ENCODE data around the gene TLK2.
"Not testable (repeated sequence)": the region's sequence is repeated elsewhere in the genome, so short reads cannot be mapped to it uniquely, and the experiment has no call there.

TLK2 gene

DNA sequence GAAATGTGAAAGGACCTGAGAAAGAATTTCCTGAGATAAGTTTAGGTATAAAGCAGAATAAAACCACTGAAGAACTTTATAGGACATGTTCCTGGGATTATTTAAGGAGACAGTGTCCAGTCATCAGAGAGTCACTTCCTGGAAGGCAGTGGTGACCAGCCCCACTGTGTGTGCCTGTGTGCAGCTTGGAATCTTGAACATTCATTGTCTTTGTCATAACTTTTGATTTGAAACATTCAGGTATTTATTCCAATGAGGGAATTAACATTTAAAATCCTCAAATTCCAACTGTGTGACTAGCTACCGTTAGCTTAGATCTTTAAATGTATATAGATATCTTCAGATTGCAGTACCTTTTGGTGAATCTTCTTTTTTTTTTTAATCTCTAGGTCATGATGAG, 87.2 kb downstream of the TLK2 start:
- DNase-seq = no peak

DNA sequence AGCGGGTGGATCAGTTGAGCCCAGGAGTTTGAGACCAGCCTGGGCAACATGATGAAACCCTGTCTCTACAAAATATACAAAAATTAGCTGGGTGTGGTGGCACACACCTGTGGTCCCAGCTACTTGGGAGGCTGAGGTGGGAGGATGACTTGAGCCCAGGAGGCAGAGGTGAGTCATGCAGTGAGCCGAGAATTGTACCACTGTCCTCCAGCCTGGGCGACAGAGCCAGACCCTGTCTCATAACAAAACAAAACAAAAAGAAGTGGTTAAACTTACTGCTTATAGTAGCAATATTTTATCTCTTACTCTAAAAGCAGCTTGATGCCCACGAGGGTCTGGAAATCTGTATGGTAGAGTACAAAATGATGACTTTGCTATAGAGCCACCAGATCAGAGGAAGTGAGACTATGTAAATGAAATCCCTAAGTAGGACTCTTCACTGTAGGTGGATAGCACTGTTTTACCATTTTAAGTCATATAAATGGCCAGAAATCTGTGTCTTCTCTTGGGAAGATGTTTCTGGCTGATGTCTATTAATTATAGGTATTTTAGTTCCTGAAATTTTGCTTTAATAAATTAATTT, 88.5 kb downstream of the TLK2 start:
- DNase-seq = no peak

DNA sequence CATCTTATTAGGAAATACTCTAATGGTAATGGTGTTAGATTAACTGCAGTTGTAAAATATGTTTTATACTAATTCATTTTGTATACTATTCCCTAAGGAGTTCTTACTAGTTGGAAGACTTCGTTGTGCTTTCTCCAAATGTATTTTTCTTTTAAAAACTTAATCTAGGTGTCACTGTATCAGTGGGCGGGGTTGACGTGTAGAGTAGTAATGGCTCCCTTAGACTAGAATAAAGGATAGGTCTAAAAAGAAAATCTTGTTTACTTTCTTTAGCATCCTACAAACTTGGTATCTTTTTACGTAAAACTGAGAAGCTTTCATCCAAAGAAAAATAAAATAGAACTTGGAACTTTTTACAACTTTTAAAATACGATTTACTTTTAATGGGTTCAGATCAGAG, 93.9 kb downstream of the TLK2 start:
- no peak for DNase-seq

DNA sequence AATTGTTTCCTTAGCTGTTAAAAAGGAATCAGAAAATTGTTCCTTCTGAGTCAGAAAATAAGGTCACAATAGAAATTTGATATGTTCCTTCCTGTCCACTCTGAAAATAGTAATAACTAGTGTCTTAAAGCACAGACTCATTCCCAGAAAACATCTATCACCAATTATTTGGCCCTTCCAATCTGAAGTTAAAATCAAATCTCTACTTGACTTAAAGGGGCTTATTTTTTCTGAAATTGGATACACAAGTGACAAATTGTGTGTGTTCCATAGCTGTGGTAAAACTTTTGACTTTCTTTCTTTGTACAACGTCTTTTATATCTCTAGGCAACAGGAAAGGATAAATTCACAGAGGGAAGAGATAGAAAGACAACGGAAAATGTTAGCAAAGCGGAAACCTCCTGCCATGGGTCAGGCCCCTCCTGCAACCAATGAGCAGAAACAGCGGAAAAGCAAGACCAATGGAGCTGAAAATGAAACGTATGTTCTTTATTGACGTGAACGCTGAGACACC, 94.3 kb downstream of the TLK2 start:
- DNase-seq = no peak

DNA sequence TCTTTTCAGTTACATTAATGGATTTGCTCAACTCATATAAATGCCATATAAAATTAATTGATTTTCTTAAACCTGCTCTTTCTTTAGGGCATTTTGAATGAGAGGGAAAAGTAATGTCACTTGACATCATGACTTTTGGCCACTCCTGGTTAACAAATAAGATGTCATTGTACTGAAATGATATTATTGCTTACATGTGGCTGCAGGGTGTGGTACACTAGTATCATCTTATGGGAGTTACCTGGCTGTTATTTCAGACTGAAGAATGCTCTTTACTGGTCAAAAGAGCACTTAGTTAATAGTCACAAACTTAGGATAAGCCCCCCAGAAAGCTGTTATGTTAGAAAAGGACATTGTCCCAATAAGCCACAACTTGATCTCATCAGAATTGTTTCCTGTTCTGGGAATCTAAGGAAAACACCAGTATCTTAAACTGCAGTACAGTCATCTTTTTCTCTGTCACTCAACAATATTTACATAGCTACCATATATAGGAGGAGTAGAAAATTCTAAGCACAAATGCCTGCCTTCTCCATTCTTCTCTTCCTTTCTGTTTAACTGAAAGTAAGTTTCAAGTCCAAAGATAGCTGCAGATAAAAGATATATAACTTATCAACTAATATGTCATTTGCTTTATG, 95.0 kb downstream of the TLK2 start:
- DNase-seq = no peak

DNA sequence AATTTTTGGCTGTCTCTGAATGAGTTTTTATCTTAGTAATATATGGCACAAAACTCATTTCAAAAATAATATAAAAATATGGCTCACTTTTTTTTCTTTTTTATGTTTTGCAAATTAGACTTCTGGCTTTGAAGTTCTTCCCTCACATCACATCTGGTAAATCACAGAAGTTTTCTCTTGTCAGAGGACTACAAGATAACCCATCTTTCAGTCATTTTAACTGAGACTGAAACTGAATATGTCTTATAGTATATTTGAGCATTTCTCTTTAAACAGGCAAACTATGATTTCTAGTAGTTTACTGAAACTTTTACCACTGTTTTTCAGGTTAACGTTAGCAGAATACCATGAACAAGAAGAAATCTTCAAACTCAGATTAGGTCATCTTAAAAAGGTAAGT, 97.8 kb downstream of the TLK2 start:
- DNase-seq = no peak

DNA sequence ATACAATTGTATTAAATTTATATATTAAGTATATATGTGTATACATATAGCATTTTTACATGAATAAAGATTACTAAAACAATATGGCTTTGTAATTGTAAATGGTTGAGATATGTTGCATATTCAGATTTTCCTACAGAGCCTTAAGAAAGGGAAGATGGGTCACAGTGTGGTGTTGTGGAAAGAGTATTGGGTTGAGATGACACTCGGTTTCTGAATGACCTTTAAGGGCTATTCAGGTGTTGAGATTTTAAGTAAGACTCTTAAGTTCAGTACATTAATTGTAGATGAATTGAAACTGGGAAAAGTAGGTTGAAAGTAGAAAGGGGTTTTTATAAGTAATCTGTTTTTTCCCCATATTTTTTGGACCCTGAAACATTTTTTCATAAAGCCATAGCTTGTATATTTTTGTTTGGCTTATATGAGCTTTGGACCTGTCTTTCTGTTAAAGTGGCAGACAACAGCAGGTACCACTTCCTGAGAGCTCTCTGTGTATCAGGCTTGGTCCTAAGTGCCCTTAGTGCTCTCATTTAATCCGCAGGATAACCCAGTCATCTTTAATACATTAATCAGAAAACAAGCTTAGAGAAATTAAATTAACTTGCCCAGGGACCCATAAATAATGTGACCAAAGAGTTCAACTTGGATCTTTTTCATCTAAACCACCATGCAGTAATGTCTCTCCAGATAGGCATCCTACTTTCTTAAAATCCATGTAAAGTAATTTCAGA, 100.3 kb downstream of the TLK2 start:
- no peak for DNase-seq

DNA sequence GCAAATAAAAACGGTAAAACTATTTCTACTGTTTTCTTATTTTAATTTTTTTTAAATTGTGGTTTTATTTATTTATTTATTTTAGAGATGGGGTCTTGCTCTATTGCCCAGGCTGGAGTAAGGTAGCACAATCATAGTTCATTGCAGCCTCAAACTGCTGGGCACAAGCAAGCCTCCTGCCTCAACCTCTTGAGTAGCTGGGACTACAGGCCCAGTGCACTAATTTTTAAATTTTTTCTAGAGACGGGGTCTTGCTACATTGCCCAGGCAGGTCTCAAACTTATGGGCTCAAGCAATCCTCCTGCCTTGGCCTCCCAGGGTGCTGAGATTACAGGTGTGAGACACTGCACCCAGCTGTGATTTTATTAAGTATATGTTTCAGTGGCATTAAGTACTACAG, 102.3 kb downstream of the TLK2 start:
- no peak for DNase-seq

DNA sequence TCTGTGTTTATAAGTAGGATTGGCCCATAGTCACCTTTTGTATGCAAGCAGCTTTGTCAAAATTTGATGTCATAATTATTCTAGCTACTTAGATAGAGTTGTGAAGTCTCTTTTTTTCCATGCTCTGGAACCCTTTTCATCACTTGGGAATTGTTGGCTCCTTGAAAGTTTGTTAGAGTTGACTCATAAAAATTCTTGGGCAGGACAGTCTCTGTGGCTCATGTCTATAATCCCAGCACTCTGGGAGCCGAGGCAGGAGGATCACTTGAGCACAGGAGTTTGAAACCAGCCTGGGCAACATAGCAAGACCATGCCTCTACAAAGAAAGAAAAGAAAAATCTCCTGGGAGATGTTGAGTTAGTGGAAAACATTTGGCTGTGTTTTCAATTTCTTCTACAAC, 103.1 kb downstream of the TLK2 start:
- DNase-seq = no peak

DNA sequence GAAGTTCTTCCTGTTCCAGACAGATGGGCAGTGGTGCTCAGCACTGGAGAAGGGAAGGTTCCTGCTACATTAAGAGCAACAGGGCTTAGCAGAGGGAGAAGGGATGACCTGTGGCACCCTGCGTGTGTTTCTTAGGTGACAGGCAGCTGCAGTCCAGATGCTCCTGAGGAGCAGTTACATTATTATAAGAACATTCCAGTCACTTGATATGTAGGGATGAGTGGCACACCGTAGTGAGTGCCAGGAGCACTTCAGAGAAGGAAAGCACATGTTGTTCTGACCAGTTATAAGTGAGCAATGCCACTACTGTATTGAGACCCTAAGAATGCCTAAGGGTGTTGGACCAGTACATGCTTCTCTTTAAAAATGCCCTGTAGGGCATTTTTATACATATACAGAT, 108.9 kb downstream of the TLK2 start:
- no peak for DNase-seq

DNA sequence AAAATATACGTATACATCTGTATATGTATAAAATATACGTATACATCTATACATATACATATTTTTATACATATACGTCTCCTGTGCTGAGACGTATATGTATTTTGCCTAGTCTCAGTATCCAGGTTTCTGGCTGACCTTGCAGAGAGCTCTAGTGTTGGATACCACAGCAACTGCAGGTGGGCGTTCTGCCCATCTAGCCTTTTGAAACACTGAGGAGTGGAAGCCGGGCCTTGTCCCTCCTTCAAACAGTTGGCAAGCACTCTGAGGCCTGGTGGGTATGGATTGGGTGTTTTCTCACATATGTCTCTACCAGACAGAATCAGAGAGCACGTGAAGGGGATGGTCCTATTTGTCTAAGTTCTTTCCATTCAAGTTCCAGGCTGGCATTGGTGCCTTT, 109.5 kb downstream of the TLK2 start:
- DNase-seq = no peak

DNA sequence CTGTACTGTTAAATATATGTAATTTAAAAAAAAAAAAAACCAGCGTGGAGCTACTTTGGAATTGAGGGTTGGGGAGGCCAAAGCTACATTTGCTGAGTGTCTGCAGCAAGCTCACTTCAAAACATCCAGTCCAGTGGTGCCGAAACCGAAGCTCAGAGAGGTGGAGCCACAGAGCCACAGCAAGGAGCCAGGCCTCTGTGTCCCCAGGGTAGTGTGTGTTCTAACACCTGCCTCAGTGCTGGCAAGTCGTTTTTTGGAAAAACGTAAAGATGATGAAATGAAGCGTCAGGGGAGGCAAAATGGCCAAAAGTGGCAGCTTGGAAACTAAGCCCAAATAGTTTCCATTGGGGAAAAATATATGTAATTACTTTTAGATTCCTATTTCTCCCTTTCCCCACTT, 112.7 kb downstream of the TLK2 start:
- no peak for DNase-seq

DNA sequence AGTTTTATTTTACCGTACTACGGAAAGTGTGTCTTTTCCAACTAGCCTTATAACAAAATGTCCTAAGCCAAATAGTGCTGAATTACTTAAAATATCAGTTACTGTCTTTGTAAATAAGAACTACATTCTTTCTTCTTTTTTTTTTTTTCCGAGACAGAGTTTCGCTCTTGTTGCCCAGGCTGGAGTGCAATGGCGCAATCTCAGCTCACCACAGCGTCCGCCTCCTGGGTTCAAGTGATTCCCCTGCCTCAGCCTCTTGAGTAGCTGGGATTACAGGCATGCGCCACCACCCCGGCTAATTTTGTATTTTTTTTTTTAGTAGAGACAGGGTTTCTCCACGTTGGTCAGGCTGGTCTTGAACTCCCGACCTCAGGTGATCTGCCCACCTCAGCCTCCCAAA, 113.2 kb downstream of the TLK2 start:
- not testable (repeated sequence) for DNase-seq

DNA sequence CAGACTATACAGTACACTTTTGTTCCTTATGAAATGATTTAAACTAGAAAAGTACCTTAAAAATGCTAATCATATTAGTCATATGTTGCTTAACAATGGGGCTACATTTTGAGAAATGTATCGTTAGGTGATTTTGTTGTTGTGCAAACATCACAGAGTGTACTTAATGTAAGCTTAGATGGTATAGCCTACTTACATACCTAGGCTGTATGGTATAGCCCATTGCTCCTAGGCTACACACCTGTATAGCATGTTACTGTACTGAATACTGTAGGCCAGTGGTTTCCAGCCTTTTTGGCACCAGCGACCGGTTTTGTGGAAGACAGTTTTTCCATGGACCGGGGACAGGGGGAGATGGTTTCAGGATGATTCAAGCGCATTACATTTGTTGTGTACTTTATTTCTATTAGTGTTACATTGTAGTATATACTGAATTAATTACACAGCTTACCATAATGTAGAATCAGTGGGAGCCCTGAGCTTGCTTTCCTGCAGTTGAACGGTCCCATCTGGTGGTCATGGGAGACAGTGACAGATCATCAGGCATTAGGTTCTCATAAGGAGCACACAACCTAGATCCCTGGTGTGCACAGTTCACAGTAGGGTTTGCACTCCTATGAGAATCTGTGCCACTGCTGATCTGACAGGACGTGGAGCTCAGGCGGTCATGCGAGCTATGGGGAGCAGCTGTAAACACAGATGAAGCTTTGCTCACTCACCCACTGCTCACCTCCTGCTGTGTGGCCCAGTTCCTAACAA, 113.9 kb downstream of the TLK2 start:
- DNase-seq = no peak

DNA sequence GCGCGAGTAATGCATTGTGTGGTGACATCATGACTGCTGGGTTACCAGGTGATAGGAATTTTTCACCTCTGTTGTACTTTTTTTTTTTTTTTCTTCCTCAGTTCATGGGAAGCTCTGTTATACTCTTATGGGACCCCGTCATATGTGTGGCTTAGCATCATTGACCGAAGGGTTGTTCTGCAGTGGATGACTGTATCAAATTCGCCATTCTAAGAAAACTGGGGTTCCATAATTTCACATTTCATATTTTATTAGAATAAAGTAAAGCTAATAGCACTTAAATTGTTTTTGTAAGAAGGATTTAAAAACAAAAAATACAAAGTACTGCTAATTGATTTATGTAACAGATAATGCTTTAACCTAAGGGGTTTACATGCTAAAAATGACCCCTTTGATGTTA, 116.9 kb downstream of the TLK2 start:
- DNase-seq = no peak

DNA sequence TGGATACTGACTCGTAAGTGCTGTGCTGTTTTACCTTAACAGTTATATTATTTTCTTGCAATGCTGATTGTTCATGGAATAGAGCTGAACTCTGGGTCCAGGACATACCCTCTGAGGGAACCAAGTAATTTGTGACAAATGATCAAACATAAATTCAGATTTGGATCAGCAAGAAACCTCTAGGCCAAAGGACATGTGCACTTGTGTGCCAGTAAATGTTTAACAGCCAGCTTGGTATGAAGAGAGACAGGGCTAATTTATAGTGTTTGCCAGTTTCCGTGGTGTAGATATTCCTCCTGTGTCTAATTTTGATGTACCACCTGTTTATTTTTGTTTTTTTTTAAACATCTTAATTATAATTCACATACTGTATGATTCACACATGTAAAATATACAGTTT, 118.0 kb downstream of the TLK2 start:
- no peak for DNase-seq

DNA sequence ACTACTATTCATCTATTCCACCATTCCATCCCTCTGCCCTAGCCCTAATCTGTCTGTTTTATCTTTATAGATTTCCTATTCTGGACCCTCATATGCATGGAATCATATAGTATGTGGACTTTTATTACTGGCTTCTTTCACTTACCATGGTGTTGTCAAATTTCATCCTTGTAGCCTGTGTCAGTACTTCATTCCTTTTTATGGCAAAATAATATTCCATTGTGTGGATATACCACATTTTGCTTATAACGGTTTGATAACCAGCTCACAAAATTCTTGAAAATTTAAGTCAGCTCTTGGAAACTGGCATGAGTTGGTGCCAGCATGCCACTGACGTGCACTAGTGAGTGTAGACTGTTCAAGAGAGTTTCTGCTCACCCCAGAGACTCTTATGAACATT, 118.5 kb downstream of the TLK2 start:
- DNase-seq = no peak

DNA sequence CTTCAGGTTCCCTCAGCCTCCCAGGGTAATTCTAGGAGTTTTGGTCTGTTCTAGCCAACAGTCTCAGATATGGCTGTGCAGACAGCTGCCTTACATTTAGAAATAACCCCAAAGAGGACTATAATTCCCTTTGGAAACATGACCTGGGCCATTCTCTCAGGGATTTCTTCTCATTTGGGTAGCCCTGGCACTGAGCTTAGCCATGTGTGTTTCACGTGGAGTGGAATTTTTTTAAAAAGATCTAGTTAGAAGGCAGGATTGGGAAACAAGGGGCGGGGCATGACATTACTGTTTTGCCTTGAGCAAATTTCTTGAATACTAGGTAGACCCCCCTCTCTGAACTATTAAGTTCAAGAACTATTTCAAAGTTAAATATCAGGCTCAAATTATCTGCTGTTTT, 119.3 kb downstream of the TLK2 start:
- no peak for DNase-seq

DNA sequence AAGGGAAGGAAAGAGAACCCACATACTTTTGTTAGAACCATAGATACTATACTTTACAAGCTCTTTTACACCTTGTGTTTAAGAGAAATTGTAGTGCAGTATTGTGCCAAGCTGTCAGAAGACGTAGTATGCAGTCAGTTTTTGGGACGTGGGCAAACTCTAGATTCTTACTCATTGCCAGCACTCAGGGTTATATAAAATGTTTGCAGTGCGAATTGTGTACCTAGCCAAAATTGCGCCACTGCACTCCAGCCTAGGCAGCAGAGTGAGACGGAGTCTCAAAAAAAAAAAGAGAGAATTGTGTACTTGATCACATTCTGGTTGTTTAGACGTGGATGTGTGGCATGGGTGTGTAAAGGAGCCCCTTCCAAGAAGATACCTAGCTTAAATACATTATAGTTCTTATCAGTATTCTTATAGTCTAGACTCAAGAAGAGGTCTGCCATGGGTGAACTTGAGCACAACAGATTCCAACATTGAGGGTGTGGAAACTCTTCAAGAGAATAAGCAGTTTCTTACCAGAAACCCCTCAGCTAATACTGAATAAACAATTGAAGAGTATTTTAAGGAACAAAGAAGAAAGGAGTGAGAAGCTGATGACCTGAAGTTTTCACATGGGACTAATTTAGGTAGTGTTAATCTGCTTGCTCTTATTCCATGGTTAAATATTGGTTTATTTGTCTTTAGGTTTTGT, 121.5 kb downstream of the TLK2 start:
- DNase-seq = no peak

DNA sequence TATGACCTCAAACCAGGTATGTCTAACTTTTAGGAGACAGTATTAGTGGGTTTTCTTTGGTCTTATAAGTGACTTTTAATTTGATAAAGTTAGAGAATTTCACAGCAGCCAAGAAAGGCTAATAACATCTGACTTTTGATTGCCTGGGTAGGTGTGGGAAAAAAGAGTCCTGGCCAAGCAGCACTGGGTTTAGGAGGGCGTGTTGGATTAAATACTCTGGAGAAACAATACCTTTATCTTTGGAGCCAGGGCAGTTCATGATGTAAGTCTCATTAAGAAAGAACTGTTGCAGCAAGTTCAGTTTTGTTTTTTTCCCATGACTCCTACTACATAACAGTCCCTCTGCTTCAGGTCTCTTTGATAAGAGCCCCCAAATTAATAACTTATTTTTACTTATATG, 122.2 kb downstream of the TLK2 start:
- no peak for DNase-seq

DNA sequence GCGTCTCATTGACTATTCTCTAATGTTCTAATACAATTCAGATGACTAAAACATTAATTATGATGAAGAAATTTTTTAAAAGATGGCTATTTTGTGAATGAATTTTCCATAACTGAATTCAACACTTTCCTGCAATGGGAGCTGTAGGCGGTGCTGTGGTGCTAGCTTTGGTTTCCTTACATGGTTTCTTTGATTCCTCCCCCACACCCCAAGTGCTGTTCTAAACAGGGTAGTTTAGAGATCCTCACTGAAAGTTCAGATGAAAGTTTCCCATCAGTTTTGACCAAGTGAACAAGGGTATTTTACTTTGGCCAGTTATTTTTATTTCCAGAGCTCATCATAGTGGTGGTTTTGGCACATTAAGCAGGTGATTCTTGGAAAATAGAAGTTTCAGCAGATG, 122.8 kb downstream of the TLK2 start:
- no peak for DNase-seq

DNA sequence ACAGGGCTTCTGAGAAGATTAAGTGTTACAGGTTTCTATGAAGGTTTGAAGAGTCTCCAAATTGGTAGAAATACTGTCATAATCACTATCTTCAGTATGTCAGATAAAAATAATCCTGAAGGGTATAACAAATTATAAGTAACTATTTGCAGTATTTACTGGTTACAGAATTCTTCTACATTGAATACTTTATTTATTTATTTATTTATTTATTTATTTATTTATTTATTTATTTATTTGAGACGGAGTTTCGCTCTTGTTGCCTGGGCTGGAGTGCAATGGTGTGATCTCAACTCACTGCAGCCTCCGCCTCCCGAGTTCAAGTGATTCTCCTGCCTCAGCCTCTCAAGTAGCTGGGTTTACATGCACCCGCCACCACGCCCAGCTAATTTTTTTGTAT, 125.2 kb downstream of the TLK2 start:
- DNase-seq = not testable (repeated sequence)

DNA sequence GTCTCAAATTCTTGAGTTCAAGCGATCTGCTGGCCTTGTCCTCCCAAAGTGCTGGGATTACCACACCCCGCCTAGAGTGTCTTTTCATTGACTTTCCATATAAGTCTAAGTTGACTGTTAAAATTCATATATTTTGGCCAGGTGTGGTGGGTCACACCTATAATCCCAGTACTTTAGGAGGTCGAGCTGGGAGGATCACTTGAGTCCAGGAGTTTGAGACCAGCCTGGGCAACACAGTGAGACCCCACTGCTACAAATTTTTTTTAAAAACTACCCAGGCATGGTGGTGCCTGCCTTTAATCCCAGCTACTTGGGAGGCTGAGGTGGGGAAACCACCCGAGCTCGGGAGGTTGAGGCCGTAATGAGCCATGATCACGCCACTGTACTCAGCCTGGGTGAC, 127.0 kb downstream of the TLK2 start:
- DNase-seq = no peak
